C4-2B (cell line): ENCODE results near the gene SOWAHB.
"Not testable (repeated sequence)": the region's sequence is repeated elsewhere in the genome, so short reads cannot be mapped to it uniquely, and the experiment has no call there.

Experiments used
- H3K27ac ChIP-seq: fragments of 450-650 bp; 2 replicates; pipeline ENCODE4 v1.5.1; 2017
- ZFX ChIP-seq: fragments of 450-650 bp; IDR thresholded peaks from 2 replicates; pipeline ENCODE4 v1.6.1; 2017
- TF ChIP-seq, protein P1 (sequence below): fragments of 450-650 bp; conservative IDR thresholded peaks from 2 replicates; pipeline ENCODE4 v1.5.1; 2017; ENCODE audit warnings: mild to moderate bottlenecking

The SOWAHB gene

DNA sequence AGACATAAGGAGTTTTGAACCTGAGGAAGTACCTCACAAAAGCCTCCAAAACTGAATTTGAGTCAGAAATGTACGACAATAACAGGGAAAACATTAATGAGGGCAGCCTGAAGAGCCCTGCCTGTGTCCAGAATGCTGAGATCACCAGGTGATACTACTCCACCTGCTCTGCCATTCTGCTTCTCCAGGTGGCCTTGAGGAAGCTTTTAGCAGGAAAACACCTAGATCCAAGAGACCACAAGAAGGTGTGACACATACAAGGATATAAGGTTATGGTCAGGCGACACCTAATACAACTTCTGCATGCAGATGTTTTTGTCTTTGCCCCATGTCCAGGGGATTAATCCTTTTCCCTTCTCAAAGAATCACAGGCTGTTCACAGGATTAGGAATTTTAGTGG is 15.3 kb downstream of the SOWAHB start:
- no peak overlapping the region; the same call in 1 of the 2 replicates for H3K27ac ChIP-seq
- no peak for TF ChIP-seq ZFX
- TF ChIP-seq, protein P1, sequence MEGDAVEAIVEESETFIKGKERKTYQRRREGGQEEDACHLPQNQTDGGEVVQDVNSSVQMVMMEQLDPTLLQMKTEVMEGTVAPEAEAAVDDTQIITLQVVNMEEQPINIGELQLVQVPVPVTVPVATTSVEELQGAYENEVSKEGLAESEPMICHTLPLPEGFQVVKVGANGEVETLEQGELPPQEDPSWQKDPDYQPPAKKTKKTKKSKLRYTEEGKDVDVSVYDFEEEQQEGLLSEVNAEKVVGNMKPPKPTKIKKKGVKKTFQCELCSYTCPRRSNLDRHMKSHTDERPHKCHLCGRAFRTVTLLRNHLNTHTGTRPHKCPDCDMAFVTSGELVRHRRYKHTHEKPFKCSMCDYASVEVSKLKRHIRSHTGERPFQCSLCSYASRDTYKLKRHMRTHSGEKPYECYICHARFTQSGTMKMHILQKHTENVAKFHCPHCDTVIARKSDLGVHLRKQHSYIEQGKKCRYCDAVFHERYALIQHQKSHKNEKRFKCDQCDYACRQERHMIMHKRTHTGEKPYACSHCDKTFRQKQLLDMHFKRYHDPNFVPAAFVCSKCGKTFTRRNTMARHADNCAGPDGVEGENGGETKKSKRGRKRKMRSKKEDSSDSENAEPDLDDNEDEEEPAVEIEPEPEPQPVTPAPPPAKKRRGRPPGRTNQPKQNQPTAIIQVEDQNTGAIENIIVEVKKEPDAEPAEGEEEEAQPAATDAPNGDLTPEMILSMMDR = no peak

DNA sequence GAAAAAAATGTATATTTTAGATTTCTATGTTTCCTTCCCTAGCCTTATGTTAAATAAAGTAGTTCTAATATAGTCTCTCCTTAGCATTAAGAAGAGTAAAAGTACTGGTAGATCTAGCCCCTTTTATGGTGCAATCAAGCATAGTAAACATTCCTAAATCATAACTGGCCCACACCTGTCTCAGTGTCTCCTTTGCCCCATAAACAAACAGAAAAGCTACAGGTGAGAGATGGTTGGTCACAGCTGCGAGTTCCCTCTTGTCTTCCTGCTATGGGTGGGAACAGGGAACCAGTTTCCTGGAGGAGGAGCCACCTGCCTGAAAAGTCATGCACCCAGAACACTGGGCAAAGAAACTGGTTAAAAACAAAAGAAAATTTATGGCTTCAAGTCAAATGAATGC is 16.6 kb downstream of the SOWAHB start:
- H3K27ac ChIP-seq = peak overlapping the region; percentile 48; the same call in 1 of the 2 replicates
- TF ChIP-seq, protein P1 = no peak
- TF ChIP-seq ZFX = no peak

DNA sequence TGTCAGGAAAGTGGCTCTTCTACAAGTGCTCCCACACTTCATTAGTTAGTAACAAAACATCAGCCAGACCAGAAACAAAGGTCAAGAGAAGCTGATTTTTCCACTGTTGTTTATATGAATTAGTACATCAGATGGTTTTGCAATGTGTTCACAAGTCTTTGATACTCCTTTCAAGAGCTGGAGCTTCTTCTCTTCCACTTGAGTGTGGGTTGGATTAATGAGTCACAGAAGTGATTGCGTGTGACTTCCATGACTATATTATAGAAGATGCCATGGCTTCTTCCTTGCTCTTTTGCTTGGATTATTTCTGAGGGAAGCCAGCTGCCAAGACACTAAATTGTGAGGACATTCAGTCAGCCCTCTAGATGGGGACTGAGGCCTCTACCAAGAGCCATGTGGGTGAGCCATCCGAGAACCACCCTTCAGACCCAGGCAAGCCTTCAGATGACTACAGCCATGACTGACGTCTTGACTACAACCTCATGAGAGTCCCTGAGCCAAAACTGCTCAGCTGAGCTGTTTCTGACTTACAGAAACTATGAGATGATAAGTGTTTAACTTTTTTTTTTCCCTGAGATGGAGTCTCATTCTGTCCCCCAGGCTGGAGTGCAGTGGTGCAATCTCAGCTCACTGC is 18.1 kb downstream of the SOWAHB start:
- peak overlapping the region; percentile 99 for H3K27ac ChIP-seq
- TF ChIP-seq, protein P1 = no peak
- no peak for TF ChIP-seq ZFX

DNA sequence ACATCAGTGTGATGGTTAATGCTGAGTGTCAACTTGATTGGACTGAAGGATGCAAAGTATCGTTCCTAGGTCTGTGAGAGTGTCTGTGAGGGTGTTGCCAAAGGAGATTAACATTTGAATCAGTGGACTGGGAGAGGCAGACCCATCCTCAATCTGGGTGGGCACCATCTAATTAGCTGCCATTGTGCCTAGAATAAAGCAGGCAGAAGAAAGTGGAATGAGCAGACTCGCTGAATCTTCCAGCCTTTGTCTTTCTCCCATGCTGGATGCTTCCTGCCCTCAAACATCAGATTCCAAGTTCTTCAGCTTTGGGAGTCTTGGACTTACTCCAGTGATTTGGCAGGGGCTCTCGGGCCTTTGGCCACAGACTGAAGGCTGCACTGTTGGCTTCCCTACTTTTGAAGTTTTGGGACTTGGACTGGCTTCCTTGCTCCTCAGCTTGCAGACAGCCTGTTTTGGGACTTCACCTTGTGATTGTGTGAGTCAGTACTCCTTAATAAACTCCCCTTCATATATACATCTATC is 19.2 kb downstream of the SOWAHB start:
- peak overlapping the region; percentile 80 for H3K27ac ChIP-seq

DNA sequence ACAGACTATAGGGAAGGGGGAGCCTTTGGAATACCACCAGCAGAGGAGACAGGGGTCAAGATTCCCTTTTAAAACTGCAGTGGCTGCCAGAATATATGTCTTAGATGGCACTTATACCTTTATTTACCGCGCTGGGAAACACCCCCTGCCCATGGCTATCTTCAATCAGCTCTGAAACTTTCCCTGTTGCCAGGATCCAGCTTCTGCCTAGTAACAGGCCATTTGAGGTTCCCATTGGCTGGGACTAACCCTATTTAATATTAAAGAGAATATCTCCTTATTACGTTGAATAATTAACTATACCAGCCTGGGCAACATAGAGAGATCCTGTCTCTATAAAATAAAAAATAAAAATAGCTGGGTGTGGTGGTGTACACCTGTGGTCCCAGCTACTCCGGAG is 23.8 kb downstream of the SOWAHB start:
- no peak for TF ChIP-seq ZFX
- TF ChIP-seq, protein P1 = no peak
- H3K27ac ChIP-seq = no peak overlapping the region; the same call in 1 of the 2 replicates

DNA sequence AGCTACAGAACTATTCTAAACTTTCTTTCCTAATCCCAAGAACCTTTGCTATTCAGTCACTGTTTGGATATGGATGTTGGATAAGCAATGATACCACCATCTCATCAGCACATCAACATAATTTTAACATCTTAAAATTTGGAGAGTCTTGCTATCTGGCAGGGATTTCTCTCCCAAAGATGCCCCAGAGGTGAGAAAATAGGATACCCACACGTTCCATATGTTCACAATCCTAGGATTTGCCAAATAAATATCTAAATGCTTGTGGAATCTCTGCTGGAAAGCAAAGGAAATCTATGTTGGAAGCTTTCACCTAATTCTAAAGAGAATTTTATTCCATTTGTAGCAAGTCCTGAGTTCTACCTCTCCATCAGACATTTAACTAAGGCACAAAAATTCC is 24.4 kb downstream of the SOWAHB start:
- H3K27ac ChIP-seq = no peak overlapping the region
- TF ChIP-seq ZFX = no peak
- TF ChIP-seq, protein P1 = no peak

DNA sequence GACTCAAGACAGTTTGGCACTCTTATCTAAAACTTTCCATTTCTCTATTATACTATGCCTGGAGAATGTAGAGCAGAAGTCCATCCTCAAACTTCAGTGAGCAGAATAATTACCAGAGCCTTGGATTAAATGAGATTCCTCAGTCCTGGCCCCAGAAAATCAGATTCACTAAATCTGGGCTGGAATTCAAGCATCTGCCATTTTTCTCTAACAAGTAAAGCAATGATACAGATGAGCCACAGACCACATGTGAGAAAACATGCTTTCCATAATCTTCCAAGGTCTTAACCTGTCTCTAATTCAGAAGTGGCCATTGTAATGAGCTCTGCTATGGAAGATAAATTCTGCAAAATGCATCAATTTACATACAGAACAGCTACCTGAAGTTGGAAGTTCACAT is 25.4 kb downstream of the SOWAHB start:
- H3K27ac ChIP-seq = no peak overlapping the region
- TF ChIP-seq ZFX = no peak
- TF ChIP-seq, protein P1 = no peak

DNA sequence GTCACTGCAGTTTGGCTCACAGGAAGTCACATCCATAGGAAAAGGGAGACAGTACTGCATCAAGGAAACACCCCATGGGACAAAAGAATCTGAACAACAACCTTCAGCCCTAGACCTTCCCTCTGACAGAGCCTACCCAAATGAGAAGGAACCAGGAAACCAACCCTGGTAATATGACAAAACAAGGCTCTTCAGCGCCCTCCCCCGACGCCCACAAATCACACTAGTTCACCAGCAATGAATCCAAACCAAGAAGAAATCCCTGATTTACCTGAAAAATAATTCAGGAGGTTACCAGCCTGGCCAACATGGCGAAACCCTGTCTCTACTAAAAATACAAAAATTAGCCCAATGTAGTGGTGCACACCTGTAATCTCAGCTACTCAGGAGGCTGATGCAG is 29.2 kb downstream of the SOWAHB start:
- H3K27ac ChIP-seq = not testable (repeated sequence)
